Hematopoietic multipotent progenitor cell treated with erythropoietin and hydrocortisone succinate and interleukin-3 and kit ligand, for 17 days (in vitro differentiated cells): ENCODE data around the gene DNAJC8.

Experiments used
- DNase-seq: peaks from one replicate; pipeline ENCODE4 v3.0.0-alpha.2; 2015; ENCODE audit warnings: low spot score

Gene DNAJC8

DNA sequence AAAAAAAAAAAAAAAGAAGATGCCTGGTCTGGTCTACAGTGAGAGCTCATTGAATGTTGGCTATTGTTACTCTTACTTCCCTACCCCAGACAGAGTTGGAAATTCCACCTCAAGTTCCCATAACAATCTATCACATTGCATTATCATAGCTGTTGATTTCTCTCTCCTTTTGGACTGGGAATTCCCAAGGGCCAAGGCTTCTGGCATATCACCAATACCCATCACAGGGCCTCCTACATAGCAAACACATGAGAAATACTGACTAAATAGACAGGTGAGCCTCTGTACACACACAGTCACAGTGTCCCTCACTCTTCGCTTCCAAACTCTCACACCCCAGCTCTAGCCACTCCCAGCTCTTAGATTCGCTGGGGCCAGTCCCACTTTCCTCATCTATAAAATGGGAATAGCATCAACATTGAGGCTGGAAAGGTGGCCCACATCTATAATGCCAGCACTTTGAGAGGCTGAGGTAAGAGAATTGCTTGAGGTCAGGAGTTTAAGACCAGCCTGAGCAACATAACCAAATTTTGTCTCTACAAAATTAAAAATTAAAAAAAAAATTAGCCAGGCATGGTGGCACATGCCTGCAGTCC lies 62.7 kb downstream of the DNAJC8 start:
- DNase-seq, result no peak

GRCh38 chr1:28163496-28164161 lies 69.2 kb downstream of the DNAJC8 start:
- DNase-seq, result no peak

DNA sequence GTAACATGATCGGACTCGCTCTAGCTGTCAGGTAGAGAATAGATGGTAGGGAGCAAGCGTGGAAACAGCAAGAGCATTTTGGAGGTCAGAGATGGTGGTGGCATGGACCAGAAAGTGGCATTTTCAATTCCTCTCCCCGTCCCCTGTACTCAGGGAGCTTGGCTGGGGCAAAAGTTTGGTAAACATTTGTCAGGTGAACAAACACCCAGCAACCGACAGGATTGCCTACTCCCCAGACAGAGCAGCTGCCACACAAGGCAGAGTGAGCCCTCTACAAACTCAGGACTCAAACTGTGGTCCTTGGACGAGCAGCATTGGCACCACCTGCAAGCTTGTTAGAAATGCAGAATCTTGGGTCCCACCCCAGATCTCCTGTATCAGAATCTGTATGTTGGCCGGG lies 70.7 kb downstream of the DNAJC8 start:
- DNase-seq, result no peak

GRCh38 chr1:28161751-28162150 lies 71.1 kb downstream of the DNAJC8 start:
- DNase-seq, result no peak

DNA sequence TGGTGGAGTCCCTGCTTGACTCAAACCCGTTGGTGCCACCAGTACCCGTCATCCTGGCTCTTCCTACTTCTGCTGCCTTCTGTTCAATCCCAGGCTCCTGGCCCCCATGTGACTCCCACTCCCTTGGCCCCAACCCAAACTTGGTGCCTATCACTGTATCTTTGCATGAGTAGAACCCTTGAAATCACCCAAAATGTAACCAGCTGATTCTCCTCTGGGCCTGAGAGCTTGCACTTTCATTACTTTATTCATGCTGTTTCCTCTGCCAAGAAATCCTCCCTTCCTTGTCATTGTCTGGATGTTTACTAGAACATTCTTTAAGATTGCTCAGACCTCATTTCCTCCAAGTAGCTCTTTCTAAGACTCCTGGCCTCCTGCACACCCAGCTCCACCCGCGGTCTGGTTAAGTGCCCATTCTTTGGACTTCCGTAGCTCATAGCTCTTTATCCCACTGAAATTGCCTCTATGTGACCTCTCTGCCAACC lies 72.0 kb downstream of the DNAJC8 start:
- no peak for DNase-seq

GRCh38 chr1:28159680-28160079 lies 73.1 kb downstream of the DNAJC8 start:
- DNase-seq, result no peak

GRCh38 chr1:28159243-28159642 lies 73.6 kb downstream of the DNAJC8 start:
- no peak for DNase-seq

GRCh38 chr1:28157894-28158293 lies 74.9 kb downstream of the DNAJC8 start:
- DNase-seq, result no peak

- DNase-seq, result no peak
These were observed 76.0 kb downstream of the DNAJC8 start for GRCh38 chr1:28156821-28157220.

DNA sequence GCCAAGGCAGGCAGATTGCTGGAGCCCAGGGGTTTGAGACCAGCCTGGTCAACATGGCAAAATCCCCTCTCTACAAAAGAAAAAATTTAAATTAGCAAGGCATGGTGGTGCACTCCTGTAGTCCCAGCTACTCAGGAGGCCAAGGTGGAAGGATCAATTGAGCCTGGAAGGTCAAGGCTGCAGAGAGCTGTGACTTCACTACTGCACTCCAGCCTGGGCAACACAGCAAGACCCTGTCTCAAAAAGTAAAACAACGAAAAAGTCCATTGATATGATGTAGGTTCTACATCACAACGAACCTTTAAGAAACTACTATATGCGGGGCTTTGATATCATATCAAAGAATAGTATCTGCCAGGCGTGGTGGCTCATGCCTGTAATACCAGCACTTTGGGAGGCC lies 77.2 kb downstream of the DNAJC8 start:
- no peak for DNase-seq

GRCh38 chr1:28154078-28154594 lies 78.7 kb downstream of the DNAJC8 start:
- DNase-seq, result no peak
